Activated CD8-positive, alpha-beta memory T cell treated with anti-CD3 and anti-CD28 coated beads for 24 hours (primary cell): Measurements from ENCODE around the gene UBN2.

ENCODE experiments used
- DNase-seq: peaks from one replicate; pipeline ENCODE4 v3.0.0-alpha.2; 2020

Gene UBN2

GRCh38 chr7:139232904-139233303 lies 1.9 kb downstream of the UBN2 start:
- no peak for DNase-seq

GRCh38 chr7:139241258-139241657 lies 10.2 kb downstream of the UBN2 start:
- DNase-seq = no peak

GRCh38 chr7:139242741-139243281 lies 11.8 kb downstream of the UBN2 start:
- no peak for DNase-seq

GRCh38 chr7:139245401-139245800 lies 14.4 kb downstream of the UBN2 start:
- no peak for DNase-seq

GRCh38 chr7:139246494-139246893 lies 15.5 kb downstream of the UBN2 start:
- no peak for DNase-seq

GRCh38 chr7:139246905-139247304 lies 15.9 kb downstream of the UBN2 start:
- no peak for DNase-seq

GRCh38 chr7:139249179-139249810 lies 18.3 kb downstream of the UBN2 start:
- no peak for DNase-seq

GRCh38 chr7:139252451-139252850 lies 21.4 kb downstream of the UBN2 start:
- DNase-seq = no peak

- no peak for DNase-seq
Observed at GRCh38 chr7:139254281-139254680, 23.2 kb downstream of the UBN2 start.

- DNase-seq = no peak
Observed at GRCh38 chr7:139254728-139255127, 23.7 kb downstream of the UBN2 start.

- no peak for DNase-seq
Observed at GRCh38 chr7:139255290-139255689, 24.3 kb downstream of the UBN2 start.

GRCh38 chr7:139259142-139259541 lies 28.1 kb downstream of the UBN2 start:
- DNase-seq = no peak

- no peak for DNase-seq
Observed at GRCh38 chr7:139264220-139264619, 33.2 kb downstream of the UBN2 start.

GRCh38 chr7:139265673-139266072 lies 34.6 kb downstream of the UBN2 start:
- DNase-seq = no peak

GRCh38 chr7:139271718-139272628 lies 40.9 kb downstream of the UBN2 start:
- no peak for DNase-seq

GRCh38 chr7:139284252-139284896 lies 53.3 kb downstream of the UBN2 start:
- DNase-seq = no peak

GRCh38 chr7:139286144-139286543 lies 55.1 kb downstream of the UBN2 start:
- no peak for DNase-seq

- no peak for DNase-seq
Observed at GRCh38 chr7:139292821-139293220, 61.8 kb downstream of the UBN2 start.

GRCh38 chr7:139293534-139293933 lies 62.5 kb downstream of the UBN2 start:
- no peak for DNase-seq

- DNase-seq = no peak
Observed at GRCh38 chr7:139294241-139294640, 63.2 kb downstream of the UBN2 start.

GRCh38 chr7:139294951-139295575 lies 64.0 kb downstream of the UBN2 start:
- DNase-seq = no peak

- no peak for DNase-seq
Observed at GRCh38 chr7:139297795-139298194, 66.8 kb downstream of the UBN2 start.

- no peak for DNase-seq
Observed at GRCh38 chr7:139299296-139299695, 68.3 kb downstream of the UBN2 start.
